DMS 273 treated with DMSO at 0.1 percent for 48 hours (cell line): ENCODE measurements around the gene ATAD3C.
"Not testable (repeated sequence)": the region's sequence is repeated elsewhere in the genome, so short reads cannot be mapped to it uniquely, and the experiment has no call there.

ENCODE experiments used
- DNase-seq: peaks from one replicate; lab custom pipeline; 2025; lab: John Stamatoyannopoulos, UW

ATAD3C gene

DNA sequence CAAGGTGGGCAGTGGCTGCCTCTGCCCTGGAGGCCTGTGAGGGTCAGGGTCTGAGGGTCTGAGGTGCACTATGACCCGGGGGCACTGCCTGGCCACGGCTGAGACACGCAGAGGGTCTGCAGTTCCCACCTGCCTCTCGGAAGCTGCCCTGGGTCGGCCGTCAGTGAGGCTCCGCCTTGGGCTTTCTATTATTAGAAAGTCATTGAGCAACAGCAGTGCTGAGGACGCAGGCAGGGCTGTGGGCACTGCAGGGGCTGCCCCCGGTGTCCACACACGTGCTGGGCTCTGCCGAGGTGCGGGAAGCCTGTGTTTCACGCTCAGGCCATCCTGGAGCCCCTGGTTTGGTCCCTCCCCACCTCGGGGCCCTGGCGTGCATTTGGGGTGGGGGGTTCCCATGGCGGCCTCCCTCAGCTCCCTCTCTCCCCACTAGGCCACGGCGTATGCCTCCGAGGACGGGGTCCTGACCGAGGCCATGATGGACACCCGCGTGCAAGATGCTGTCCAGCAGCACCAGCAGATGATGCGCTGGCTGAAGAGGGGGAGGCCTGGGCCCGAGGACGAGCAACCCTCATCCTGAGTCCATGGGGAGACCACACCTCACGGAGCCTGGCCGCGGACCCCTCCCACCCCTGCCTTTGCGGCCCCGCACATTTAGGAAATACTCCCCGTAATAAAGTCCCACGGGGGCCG, 59.4 kb downstream of the ATAD3C start:
- not testable (repeated sequence) for DNase-seq

DNA sequence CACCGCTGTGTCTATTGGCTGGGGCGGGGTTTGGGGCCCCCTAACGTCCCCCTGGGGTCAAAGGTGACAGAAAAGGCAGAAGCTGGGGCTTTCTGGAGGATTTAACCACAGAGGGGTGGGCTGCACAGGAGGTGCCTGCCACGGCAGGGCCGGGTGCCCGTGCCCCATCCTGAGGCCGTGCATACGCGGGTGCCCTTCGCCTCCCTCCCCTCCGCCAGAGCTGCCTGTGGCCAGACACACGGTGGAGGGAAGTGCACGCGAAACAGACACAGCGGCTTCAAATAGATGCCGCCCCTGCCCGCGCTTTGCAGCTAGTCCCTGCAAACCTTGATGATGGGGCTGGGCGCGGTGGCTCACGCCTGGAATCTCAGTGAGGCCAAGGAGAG, 60.0 kb downstream of the ATAD3C start:
- not testable (repeated sequence) for DNase-seq

DNA sequence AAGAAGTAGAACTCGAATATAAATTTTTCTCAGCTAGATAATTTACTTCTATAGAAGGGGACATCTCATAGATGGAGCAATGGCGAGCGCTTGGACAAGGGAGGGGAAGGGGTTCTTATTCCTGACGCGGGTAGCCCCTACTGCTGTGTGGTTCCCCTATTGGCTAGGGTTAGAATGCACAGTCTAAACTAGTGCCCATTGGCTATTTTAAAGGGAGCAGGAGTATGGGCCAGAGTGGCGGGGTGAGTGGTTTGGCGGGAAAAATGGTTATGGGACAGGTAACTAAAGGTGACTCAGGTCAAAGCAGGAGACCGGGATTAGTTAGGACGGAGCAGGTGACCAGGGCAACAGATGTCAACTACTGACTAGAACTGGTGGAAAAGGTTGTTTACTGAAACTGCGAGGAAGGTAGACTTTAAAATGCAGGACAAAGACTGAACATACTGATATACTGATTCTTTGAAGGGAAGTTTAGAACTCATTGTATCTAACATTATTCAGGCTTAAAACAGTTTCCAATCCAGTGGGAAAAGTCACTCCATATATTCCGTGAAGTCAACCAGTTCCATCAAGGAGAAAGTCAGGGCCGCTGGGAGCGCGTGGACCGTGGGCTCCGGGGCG, 61.5 kb downstream of the ATAD3C start:
- DNase-seq, result no peak

DNA sequence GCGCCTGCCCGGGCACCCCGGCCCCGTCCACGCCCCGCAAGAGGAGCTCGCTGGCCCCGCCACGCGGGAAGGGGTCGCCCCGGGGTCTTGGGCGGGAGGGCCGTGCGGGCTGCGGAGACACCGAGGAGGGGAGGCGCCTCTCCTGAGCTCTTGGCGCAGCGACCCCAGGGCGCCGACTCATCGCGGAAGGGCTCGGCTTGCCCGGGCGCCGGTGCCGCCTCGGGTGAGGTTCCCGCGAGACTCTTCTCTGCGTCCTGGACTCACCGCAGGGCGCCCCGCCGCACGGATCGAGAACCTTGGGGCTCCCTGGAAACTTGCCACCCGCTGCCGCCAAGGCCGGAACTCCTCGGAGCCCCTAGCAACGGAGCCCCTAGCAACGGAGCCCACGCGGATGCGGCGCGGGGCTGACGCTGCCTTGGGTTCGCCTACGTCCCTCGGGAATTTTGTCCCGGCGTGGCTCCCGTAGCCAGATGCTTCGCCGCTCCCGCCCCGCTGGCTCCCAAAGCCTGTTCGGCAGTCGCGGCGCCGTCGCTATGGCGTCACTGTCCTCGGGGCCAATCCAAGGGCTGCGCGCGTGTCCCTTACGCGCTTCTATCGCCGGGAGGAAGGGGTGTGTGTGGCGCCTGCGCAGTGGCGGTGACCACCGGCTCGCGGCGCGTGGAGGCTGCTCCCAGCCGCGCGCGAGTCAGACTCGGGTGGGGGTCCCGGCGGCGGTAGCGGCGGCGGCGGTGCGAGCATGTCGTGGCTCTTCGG, 62.2 kb downstream of the ATAD3C start, which contains the start of gene ATAD3A:
Gene ATAD3A, plus strand, starts transcription at position 630 of the 753 bp plus-strand sequence. Its CDS starts 107 bp downstream, at position 737.
- DNase-seq, result no peak

DNA sequence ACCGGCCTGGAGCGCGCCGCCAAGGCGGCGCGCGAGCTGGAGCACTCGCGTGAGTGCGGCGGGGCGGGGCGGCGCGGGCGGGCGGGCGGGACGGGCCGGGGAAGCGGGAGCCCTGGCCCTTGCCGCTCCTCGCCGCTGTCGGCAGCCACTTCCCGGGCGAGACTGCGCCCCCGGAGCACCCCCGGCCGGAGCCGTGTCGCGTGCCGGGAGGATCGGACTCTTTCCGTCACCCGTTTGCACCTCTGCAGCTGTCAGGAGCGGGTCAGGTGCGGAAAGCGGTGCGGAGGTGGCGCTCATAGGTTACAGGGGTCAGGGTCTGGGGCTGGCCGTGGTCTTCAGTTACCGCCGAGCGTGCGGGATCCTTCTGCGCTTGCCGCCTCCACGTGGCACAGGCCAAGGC, 62.9 kb downstream of the ATAD3C start:
- not testable (repeated sequence) for DNase-seq

DNA sequence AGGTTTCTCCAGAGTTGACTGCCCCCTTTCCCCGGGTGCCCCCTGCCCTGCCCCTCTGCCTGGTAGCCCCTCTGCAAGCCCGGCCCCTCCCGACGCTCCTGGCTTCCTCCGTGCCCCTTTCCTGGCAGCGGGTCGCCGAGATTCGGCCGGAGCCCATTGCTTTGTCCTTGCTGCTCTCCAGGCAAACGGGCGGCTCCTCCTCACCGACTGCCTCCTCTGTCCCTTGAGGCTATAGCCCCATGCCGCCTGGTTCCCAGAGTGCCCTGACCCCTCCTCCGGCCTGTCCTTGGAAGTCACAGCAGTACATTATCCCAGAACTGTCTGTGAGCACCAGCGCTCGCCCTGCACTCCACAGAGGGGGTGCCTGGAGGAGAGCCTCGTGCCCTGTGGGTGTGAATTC, 64.2 kb downstream of the ATAD3C start:
- DNase-seq, result not testable (repeated sequence)

DNA sequence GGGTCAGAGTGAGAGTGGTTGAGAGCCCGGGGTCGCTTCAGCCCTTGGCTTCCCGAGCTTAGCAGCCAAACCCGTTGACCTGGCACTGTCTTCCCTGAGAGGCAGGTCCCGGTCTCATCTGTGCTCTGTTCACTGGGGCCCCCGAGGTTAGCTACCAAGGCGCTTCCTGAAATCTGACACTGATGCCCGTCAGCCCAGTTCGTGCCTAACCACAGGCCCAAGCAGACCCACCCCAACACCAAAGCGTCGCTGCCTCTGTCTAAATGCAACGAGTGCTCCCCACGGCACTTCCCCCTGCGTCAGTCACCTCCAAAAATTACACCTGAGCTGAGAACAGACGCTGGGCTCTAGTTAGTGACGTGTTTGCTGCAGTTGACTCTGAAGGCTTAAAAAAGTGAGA, 64.9 kb downstream of the ATAD3C start:
- not testable (repeated sequence) for DNase-seq

DNA sequence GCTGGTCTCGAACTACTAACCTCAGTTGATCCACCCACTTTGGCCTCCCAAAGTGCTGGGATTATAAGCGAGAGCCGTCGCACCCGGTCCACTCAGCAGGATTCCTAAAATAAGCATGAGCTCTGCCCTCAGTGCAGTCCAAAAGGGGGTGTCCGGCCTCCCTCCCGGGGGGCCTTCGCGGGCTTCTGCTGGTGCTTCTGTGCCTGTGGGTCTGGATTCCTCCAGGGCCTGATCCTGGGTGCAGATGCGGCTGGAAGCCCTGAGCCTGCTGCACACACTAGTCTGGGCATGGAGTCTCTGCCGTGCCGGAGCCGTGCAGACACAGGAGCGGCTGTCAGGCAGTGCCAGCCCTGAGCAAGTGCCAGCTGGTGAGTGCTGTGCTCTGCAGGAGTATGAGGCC, 67.4 kb downstream of the ATAD3C start:
- not testable (repeated sequence) for DNase-seq

DNA sequence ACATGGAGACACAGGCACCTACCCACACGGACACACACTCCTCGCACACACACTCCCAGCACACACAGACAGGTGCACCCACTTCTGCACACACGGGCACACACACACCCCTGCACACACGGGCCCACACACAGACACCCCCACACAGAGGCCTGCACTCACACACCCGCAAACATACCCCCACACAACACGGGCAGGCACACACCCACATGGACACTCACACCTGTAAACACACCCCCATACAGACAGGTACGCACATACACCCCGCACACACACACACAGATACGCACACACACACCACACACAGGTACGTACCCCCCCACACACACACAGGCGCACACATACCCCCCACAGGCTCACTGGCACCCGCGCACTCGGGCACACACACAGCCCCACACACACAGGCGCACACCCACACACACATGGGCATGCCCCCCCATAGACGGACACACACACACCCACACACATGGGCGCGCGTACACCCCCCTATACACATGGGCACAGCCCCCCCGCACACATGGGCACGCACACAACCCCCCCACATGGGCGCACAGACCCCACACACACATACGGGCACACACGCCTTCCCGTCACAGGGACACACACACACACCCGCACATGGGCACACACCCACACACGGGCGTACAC, 68.6 kb downstream of the ATAD3C start:
- no peak for DNase-seq

DNA sequence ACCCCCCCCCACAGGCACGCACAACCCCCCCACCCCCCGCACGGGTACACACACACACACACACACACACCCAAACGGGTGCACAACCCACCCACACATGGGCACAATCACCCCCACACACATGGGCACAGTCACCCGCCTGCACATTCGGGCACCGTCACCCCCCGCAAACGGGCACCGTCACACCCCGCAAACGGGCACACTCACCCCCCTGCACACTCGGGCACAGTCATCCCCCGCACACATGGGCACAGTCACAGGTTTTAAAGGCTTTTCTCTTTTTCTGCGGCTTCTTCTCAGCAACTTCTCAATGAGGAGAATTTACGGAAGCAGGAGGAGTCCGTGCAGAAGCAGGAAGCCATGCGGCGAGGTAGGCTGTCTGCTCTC, 69.1 kb downstream of the ATAD3C start:
- not testable (repeated sequence) for DNase-seq
